HG03025 (cell line): ENCODE results near the gene TMA7B.
"Not testable (repeated sequence)": the region's sequence is repeated elsewhere in the genome, so short reads cannot be mapped to it uniquely, and the experiment has no call there.

Experiments used
- ATAC-seq: cut with Tn5 transposase; IDR thresholded peaks from one replicate; pipeline ENCODE4 v1.9.1; 2021; ENCODE audit warnings: mild to moderate bottlenecking, moderate library complexity; ENCODE audit not compliant: unreplicated experiment, low FRiP score

TMA7B gene

GRCh38 chr22:39979048-39979447, 18.9 kb downstream of the TMA7B start:
- ATAC-seq, result no peak

GRCh38 chr22:39979458-39979857, 19.3 kb downstream of the TMA7B start:
- no peak for ATAC-seq

- ATAC-seq, result no peak
These were observed 20.4 kb downstream of the TMA7B start for GRCh38 chr22:39980596-39980995.

GRCh38 chr22:39983346-39983745, 23.1 kb downstream of the TMA7B start:
- no peak for ATAC-seq

- no peak for ATAC-seq
These were observed 23.8 kb downstream of the TMA7B start for GRCh38 chr22:39984006-39984405.

GRCh38 chr22:39984746-39985145, 24.5 kb downstream of the TMA7B start:
- no peak for ATAC-seq

- no peak for ATAC-seq
These were observed 25.3 kb downstream of the TMA7B start for GRCh38 chr22:39985383-39986035.

GRCh38 chr22:39988386-39989114, 28.4 kb downstream of the TMA7B start:
- ATAC-seq, result no peak

- no peak for ATAC-seq
These were observed 29.4 kb downstream of the TMA7B start for GRCh38 chr22:39989633-39990032.

GRCh38 chr22:39990686-39991085, 30.5 kb downstream of the TMA7B start:
- no peak for ATAC-seq

GRCh38 chr22:39991159-39991860, 31.1 kb downstream of the TMA7B start:
- no peak for ATAC-seq

GRCh38 chr22:39992088-39992826, 32.1 kb downstream of the TMA7B start:
- no peak for ATAC-seq

GRCh38 chr22:39992894-39993293, 32.7 kb downstream of the TMA7B start:
- not testable (repeated sequence) for ATAC-seq

GRCh38 chr22:39994041-39994565, 33.9 kb downstream of the TMA7B start:
- no peak for ATAC-seq

GRCh38 chr22:39994566-39995392, 34.6 kb downstream of the TMA7B start, which contains the start of gene FAM83F:
FAM83F (plus strand) TSS chr22:39994954; CDS start chr22:39995043, 89 bp downstream.
- no peak for ATAC-seq

GRCh38 chr22:39995393-39996252, 35.4 kb downstream of the TMA7B start:
- ATAC-seq, result no peak

GRCh38 chr22:39996732-39997131, 36.5 kb downstream of the TMA7B start:
- ATAC-seq, result no peak

GRCh38 chr22:39997421-39997820, 37.2 kb downstream of the TMA7B start:
- no peak for ATAC-seq
